VCaP (cell line): ENCODE results near the gene DYNLRB2.

Source experiments
- H3K27ac ChIP-seq: fragments of 450-650 bp; 2 replicates; pipeline ENCODE4 v1.5.1; 2017
- CTCF ChIP-seq: fragments of 450-650 bp; conservative IDR thresholded peaks from 2 replicates; pipeline ENCODE4 v1.5.1; 2017; ENCODE audit warnings: mild to moderate bottlenecking, moderate library complexity

The DYNLRB2 gene

GRCh38 chr16:80540516-80541305 is at the start of gene DYNLRB2:
DYNLRB2 (plus strand) TSS chr16:80540993; CDS start chr16:80541077, 84 bp downstream.
- no peak for TF ChIP-seq CTCF
- peak within 1 kb of the TSS; percentile 70 for H3K27ac ChIP-seq

- no peak overlapping the region for H3K27ac ChIP-seq
- TF ChIP-seq CTCF, result no peak
Measured at GRCh38 chr16:80500116-80500859, 40.5 kb upstream of the DYNLRB2 start.

GRCh38 chr16:80500961-80501525 is 39.8 kb upstream of the DYNLRB2 start:
- no peak for TF ChIP-seq CTCF
- H3K27ac ChIP-seq, result no peak overlapping the region

GRCh38 chr16:80503107-80503506 is 37.7 kb upstream of the DYNLRB2 start:
- no peak for TF ChIP-seq CTCF
- no peak overlapping the region for H3K27ac ChIP-seq

- H3K27ac ChIP-seq, result no peak overlapping the region
- TF ChIP-seq CTCF, result no peak
Measured at GRCh38 chr16:80507538-80507937, 33.3 kb upstream of the DYNLRB2 start.

GRCh38 chr16:80509872-80510271 is 30.9 kb upstream of the DYNLRB2 start:
- H3K27ac ChIP-seq, result no peak overlapping the region

More at GRCh38 chr16:80509872-80510271, 30.9 kb upstream of the DYNLRB2 start:
- TF ChIP-seq CTCF, result no peak
